HG03045 (cell line): ENCODE measurements around the gene MIX23.
A peak's percentile ranks its signal among the peaks of the same experiment; 100 is the strongest.

Source experiments
- ATAC-seq: cut with Tn5 transposase; IDR thresholded peaks from one replicate; pipeline ENCODE4 v1.9.1; 2021; ENCODE audit warnings: mild to moderate bottlenecking, moderate library complexity; ENCODE audit not compliant: unreplicated experiment

The MIX23 gene

GRCh38 chr3:122392868-122393844, 10.1 kb upstream of the MIX23 start:
- no peak for ATAC-seq

- ATAC-seq, result no peak
Measured at GRCh38 chr3:122391681-122392446, 8.8 kb upstream of the MIX23 start.

- ATAC-seq, result no peak
Measured at GRCh38 chr3:122390665-122391064, 7.6 kb upstream of the MIX23 start.

- ATAC-seq, result no peak
Measured at GRCh38 chr3:122389892-122390291, 6.9 kb upstream of the MIX23 start.

GRCh38 chr3:122389197-122389596, 6.2 kb upstream of the MIX23 start:
- ATAC-seq, result no peak

GRCh38 chr3:122387709-122388108, 4.7 kb upstream of the MIX23 start:
- ATAC-seq, result no peak

DNA sequence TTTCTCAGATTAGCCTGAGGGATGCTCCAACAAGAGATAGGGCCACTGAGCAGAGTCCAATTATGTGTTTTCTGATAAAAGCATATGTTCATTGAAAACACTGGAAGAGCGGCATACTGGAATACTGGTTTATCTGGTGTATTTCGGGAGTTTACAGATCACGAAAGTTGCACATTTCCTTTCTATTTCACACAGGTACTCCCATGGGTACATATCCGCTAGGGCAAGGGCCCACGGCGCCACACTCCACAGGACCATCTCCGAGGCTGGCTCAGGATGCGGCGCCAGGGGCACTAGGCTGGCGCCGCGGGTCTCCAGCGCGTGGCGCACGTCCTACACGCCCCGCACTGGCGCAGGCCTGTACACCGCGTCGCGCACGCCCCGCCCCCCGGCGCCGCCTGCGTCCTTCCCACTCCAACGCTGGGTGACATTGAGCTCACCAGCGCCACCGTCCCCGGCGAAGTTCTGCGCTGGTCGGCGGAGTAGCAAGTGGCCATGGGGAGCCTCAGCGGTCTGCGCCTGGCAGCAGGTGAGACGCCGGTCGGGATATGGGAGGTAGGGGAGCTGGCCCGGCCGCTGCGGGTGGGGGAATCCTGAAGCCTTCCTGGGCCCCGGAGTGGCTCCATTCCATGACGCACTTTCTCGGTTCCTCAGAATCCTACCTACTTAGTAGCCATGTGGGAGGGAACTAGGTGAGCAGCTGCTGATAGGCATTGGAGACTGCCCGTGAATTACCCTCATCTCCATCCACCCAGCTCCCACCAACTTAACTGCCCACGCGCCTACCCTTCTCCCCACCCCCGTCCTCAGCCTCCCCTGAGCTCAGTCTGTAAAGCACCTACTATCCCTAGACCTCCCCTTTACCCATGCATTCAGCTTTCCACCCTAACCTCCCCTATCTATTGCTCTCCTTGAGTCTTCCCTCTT, 1.0 kb upstream of the MIX23 start, which contains the start of gene FAM162A:
FAM162A (plus strand) TSS at position 412 of the 927 bp plus-strand sequence; CDS start at position 496, 84 bp downstream.
- ATAC-seq, result peak; percentile 95

GRCh38 chr3:122377975-122378374, 5.1 kb downstream of the MIX23 start:
- no peak for ATAC-seq

DNA sequence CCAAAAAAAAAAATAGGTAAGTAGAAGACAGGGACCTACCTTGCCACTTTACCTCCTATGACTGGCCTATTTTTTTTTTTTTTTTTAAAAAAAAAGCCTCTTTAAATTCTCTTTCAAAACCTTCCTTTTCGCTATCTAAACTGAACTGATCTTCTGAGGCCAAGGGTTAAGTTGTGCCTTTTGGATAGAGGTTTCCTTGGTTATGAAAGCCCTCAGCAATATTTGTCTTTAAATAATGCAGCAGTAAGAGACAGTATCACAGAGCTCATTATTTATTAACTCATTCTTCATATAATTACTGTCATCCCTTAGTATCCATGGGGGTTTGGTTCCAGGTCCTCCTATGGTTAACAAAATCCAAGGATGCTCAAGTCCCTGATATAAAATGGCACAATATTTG, 9.0 kb downstream of the MIX23 start:
- ATAC-seq, result no peak

DNA sequence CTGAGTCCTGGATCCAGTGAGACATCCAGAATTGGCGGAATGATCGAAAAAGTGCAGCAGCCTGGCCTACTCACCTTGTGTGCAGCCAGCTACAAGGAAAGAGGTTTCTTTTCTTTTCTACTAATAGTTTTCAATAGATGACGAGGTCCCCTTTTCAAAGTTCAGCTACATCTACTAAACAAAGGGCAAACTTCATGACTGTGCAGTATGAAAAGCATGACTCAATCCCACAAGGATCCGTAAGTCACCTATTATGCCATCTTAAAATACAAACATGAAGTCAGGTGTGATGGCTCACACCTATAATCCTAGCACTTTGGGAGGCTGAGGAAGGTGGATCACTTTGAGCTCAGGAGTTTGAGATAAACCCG, 16.7 kb downstream of the MIX23 start:
- ATAC-seq, result no peak

- ATAC-seq, result peak; percentile 61
Measured at GRCh38 chr3:122365582-122366378, 17.3 kb downstream of the MIX23 start.

DNA sequence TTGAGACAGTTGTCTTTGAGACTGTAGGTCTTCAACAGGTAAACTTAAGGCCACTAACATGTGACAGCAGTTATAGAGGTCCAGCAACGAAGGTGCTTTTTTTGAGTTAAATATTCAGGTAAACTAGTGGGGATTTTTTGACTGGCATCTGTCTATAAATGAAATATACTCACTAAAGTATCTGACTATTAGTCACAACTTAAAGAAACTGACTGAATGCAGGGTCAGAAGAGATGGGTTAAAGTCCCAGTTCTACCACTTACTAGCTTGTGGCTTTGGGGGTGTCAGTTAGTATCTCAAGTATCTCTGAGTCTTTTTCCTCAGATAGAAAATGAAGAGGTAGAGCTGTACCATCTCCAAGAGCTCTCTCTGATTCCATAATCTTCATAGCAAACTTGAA, 18.0 kb downstream of the MIX23 start:
- peak; percentile 37 for ATAC-seq

DNA sequence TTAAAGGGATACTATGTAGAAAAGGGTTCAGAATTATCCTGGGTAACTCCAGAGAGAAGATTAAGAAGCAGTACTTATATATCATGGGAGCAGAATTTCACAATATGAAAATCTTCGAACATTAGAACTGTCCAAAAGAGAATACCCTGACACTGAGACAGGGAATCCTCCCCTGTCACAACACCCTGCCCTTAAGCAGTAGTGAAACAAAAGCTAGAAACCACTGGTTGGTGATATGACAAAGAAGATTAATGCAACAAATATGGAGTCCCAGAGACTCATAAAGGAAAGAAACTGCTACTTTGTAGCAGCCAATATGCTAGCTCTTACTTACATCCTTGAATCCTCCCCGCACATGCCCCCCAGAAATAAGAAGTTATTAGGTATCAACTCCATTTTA, 18.5 kb downstream of the MIX23 start:
- ATAC-seq, result no peak

GRCh38 chr3:122362026-122362425, 21.0 kb downstream of the MIX23 start:
- ATAC-seq, result no peak

DNA sequence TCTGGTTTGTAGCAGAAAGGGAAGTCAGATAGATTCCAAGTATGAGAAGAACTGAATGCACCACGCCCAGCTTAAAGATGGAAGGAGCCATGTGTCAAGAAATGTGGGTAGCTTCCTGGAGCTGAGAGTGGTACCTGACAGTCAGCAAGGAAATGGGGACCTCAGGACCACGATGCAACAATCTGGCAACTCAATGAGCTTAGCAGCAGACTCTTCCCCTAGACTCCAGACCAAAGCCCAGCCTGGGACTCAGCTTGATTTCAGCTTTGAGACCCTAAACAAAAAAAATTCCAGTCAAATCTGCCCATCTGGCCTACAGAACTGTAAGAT, 24.4 kb downstream of the MIX23 start:
- no peak for ATAC-seq

GRCh38 chr3:122357828-122358702, 25.0 kb downstream of the MIX23 start:
- ATAC-seq, result no peak

DNA sequence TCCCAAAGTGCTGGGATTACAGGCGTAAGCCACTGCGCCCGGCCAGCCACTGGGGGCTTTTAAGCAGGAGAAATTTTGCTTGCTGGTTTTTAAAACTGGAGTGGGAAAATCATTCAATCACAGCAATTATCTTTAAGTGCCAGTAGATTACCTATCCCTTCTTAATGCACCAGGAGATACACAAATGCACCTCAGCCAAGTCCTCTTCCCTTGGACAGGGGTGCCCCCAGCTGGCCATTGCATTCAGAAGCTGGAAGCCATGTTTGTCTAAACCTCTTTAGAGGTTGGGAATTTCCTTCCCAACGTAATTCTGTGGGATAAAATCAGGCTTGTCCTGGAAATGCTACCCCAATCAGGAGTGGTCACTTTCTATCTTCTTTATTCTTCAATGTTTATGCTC, 26.6 kb downstream of the MIX23 start:
- no peak for ATAC-seq

DNA sequence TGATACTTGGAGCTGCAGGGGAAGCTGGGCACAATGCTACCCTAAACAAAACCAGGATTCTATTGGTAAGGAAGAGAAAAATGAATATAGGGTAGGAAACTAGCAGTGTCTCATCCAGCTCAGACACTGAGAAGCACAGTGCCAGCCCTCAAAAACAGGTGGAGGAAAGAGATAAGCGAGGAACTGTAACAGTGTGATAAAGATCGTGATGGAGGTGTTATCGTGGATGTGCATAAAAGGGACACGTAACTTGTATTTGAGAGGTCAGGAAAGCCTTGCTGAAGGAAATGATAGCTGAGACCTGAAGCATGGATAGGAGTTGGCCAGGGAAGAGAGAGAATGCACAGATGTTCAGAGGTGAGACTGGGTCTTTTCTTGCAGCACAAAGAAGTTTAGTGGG, 27.4 kb downstream of the MIX23 start:
- no peak for ATAC-seq

DNA sequence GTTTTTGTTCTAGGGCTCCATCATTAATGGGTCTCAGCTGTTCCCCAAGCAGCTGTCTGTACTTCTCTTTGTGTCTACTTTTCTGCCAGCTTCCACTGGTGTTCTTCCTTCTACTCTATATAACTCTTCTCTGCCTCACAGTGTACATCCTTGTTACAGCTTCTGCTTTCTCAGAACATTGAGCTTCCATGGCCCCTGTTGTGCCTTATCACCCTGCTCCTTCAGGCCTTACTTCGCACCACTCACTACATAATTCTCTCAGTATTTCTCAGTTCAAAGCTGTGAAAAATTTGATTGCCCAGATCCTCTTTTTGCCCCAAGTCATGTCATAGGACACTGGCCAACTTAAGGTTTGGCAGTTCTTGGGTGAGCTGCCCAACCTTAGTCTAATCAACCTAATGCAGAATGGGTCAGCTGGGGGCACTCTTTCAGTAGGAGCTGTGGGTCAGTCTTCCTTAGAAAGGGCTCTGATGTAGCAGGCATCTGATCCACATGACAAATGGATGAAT, 29.1 kb downstream of the MIX23 start:
- ATAC-seq, result no peak
